Activated naive CD8-positive, alpha-beta T cell treated with anti-CD3 and anti-CD28 coated beads, Interleukin-2, amount 50 U/mL, for 24 hours (primary cell): ENCODE results near the gene CMYA5.
"Not testable (repeated sequence)": the region's sequence is repeated elsewhere in the genome, so short reads cannot be mapped to it uniquely, and the experiment has no call there.

ENCODE experiments used
- ATAC-seq: fragments of 150-1000 bp; cut with Tn5 transposase; one replicate; pipeline ENCODE4 v1.10.0; 2021
- DNase-seq: peaks from one replicate; pipeline ENCODE4 v3.0.0; 2021
- H3K27ac Mint-ChIP-seq: one replicate; pipeline ENCODE4 v1.8.0; 2021; ENCODE audit warnings: mild to moderate bottlenecking, mixed read lengths
- H3K27me3 Mint-ChIP-seq: one replicate; pipeline ENCODE4 v1.8.0; 2021; ENCODE audit warnings: mixed read lengths
- H3K36me3 Mint-ChIP-seq: one replicate; pipeline ENCODE4 v1.8.0; 2021; ENCODE audit warnings: low read depth, mixed read lengths
- H3K4me1 Mint-ChIP-seq: one replicate; pipeline ENCODE4 v1.8.0; 2021; ENCODE audit warnings: mixed read lengths
- H3K4me3 Mint-ChIP-seq: one replicate; pipeline ENCODE4 v1.8.0; 2021; ENCODE audit warnings: mild to moderate bottlenecking, moderate library complexity, mixed read lengths
- H3K9me3 Mint-ChIP-seq: one replicate; pipeline ENCODE4 v1.8.0; 2021; ENCODE audit warnings: mixed read lengths

CMYA5 gene

DNA sequence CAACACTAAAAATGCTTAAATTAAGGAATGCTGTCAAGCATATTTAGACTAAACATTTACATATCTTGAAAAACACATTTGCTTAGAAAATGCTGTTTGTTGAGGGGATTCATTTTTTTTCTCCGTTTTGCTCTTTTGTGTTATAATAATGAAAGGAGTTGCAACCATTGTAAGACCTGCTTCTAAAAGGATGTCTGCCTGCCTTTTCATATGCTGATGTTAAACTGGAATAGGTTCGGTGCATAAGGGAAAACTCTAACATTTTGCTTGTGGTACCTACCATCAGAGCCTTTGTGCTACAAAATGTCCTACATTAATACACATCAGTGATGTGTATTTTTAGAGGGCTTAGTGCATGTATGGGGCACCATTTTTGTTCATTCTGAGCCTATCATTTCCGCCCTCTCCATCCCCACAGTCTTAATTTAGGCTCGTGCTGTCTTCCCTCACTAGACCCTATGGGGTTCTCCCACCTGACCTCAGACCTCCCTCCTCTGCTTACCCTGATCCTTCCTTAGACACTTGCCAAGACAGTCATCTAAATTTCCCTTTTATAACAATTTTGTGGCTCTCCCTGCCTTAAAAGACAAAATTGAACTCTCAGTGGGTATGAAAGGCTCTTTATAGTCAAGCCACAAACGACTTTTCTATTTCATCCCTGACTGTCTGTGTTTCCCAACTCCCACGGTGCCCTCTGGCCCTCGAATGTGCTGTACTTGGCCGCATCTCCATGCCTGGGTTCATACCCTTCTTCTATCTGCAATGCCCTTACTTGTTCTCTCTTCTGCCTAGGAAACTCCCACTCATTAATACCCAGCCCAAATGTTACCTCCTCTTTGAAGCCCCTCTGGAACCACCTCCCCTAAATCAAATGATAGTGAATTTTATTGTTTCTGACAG, 61.2 kb downstream of the CMYA5 start:
- peaks cover 10% of the 10 kb centered on the region for H3K27me3 Mint-ChIP-seq
- H3K36me3 Mint-ChIP-seq = no peaks in the 10 kb centered on the region
- H3K9me3 Mint-ChIP-seq = no peaks in the 10 kb centered on the region
- H3K27ac Mint-ChIP-seq = no peak overlapping the region
- H3K4me1 Mint-ChIP-seq = peaks cover under 1% of the 10 kb centered on the region
- ATAC-seq (no peak), DNase-seq (no peak)
- no peak overlapping the region for H3K4me3 Mint-ChIP-seq

DNA sequence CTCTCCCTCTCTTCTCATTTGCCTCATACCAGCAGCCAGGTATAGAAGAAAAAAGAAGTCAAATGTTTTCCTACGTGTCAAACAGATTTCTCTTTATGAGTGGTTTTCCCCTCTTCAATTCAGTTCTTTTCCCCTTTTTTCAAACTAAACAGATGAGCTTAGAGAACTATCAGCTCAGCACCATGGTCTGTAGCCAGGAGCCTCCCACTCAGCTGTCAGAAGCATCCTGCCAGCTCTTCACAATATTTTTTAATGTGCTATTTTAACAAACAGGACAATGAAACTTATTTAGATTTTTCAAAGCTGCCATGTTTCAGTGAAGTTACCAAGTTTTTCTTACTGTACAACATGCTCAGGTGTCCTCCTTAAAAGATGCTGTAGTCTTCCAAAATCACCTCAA, 63.5 kb downstream of the CMYA5 start:
- DNase-seq = no peak
- Mint-ChIP-seq H3K36me3 (no peaks in the 10 kb centered on the region), H3K4me3 (no peak overlapping the region), H3K27me3 (peaks cover 10% of the 10 kb centered on the region), H3K4me1 (peaks cover 8% of the 10 kb centered on the region), H3K9me3 (no peaks in the 10 kb centered on the region), H3K27ac (no peak overlapping the region)
- no peak for ATAC-seq

DNA sequence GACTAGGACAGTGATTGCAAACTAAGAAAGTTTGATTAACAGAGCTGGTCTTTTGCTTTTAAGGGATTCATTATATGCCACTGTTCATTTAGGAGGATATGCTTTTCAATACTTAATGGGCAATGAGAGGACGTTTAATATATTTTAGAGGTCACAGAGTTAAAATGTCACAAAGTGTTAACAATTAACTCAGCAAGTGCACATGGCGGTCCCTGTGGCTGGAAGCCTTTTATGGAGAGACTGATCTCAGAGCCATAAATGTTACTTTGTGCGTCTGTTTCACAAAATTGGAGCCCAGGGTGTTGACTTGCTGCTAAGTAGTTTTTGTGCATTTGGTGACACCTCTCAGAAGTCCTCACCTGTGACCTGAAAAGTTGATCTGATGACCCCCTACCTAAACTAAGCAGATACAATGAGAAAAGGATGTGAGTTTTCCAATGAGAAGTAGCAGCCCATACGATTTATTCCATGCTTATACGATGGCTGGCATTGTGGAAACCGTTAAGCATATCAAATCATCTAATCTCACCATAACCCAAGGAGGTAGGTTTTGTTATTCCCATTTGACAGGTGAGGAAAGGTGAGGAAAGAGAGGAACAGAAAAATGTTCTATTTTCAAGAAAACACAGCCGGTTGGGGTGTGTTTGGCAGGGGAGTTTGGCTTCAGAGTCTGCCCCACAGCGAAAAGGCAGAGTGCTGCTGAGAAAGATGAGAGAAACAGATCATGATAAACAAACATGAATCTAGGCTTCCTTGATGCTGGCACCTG, 64.4 kb downstream of the CMYA5 start:
- Mint-ChIP-seq H3K4me1 (peaks cover 8% of the 10 kb centered on the region), H3K4me3 (no peak overlapping the region), H3K36me3 (no peaks in the 10 kb centered on the region), H3K27ac (no peak overlapping the region), H3K27me3 (peaks cover 10% of the 10 kb centered on the region), H3K9me3 (no peaks in the 10 kb centered on the region)
- ATAC-seq = no peak
- no peak for DNase-seq

DNA sequence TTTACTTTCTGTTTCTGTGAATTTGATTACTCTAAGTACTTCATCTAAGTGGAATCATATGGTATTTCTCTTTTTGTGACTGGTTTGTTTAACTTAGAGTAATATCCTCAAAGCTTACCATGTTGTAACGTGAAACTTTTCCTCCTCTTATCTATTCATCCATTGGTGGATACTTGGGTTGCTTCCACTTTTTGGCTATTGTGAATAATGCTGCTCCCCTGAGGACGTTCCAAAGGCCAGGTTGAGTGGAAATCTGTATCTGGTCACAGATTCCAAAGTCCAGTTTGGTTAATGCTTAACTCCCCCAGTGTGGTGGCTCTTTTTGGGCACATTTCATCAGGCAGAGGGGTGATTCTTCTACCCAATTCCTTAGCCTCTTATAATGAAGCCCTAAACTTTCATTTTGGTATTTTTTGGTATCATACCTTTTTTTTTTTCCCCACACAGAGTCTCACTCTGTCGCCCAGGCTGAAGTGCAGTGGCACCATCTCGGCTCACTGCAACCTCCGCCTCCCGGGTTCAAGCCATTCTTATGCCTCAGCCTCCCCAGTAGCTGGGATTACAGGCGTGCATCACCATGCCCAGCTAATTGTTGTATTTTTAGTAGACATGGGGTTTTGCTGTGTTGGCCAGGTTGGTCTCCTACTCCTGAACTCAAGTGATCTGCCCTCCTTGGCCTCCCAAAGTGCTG, 65.4 kb downstream of the CMYA5 start:
- DNase-seq (no peak), ATAC-seq (no peak)
- H3K4me1 Mint-ChIP-seq = peaks cover 8% of the 10 kb centered on the region
- no peaks in the 10 kb centered on the region for H3K9me3 Mint-ChIP-seq
- H3K36me3 Mint-ChIP-seq = no peaks in the 10 kb centered on the region
- H3K27me3 Mint-ChIP-seq = peaks cover 10% of the 10 kb centered on the region
- no peak overlapping the region for H3K4me3 Mint-ChIP-seq
- H3K27ac Mint-ChIP-seq = no peak overlapping the region

DNA sequence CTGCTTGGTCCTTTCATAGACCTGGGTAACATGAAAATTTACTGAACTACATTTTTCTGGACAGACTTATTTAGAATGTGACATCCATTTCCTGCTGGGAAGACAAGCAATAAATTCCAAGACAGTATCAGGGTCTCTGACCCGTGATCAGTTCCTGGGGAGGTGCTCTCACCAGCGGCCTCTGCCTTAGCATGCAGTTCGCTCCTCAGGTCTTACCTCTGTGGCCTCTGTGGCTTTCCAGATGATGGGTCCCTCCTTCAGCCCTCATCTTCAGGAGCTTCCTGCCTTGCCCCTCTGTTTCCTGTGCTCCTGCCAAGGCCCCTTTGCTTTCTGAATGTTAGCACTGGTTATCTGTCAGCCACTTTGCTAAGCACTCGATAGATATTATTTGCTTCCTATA, 66.4 kb downstream of the CMYA5 start:
- Mint-ChIP-seq H3K36me3 (no peaks in the 10 kb centered on the region), H3K4me1 (peaks cover 8% of the 10 kb centered on the region), H3K27me3 (peaks cover 5% of the 10 kb centered on the region), H3K4me3 (no peak overlapping the region), H3K9me3 (no peaks in the 10 kb centered on the region), H3K27ac (no peak overlapping the region)
- no peak for DNase-seq
- no peak for ATAC-seq

DNA sequence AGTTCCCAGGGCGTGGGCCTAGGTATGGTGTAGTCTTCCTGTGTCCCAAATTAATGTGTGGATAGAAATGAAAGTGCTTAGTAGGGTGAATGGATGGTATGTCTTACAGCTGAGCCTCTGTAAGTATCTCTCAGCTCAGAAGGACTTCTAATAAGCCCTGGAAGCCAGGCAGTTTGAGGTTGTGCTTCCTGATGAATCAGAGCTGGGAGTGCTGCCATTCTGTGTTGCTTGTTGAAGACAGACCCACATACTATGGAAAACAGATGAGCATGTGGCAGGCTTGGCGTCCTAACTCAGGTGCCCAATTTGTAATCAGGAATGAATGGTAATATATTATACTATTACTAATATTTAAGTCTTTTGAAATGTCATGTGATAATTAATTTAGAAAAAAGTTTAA, 69.8 kb downstream of the CMYA5 start:
- Mint-ChIP-seq H3K4me1 (peaks cover 8% of the 10 kb centered on the region), H3K36me3 (no peaks in the 10 kb centered on the region), H3K9me3 (no peaks in the 10 kb centered on the region), H3K27me3 (no peaks in the 10 kb centered on the region), H3K4me3 (no peak overlapping the region), H3K27ac (no peak overlapping the region)
- ATAC-seq (no peak), DNase-seq (no peak)

DNA sequence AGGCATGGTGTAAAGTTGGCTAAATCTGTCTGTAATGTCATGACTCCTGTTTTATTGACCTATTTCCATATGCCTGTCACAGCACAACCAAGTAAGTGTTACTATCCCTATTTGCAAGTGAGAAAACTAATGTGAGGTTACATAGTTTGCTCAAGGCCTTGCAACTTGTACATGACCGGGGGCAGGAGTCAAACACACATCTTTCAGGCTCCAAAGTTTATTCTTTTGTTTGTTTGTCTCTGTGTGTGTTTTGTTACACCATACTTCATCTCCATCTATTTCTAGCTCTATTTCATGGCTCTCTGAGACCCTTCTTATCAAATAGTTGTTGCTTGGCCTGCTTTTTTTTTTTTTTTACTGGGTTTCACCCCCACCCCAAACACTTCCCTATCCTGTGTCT, 70.2 kb downstream of the CMYA5 start:
- Mint-ChIP-seq H3K4me1 (peaks cover 8% of the 10 kb centered on the region), H3K27ac (no peak overlapping the region), H3K27me3 (no peaks in the 10 kb centered on the region), H3K9me3 (no peaks in the 10 kb centered on the region), H3K4me3 (no peak overlapping the region), H3K36me3 (no peaks in the 10 kb centered on the region)
- ATAC-seq = no peak
- no peak for DNase-seq

DNA sequence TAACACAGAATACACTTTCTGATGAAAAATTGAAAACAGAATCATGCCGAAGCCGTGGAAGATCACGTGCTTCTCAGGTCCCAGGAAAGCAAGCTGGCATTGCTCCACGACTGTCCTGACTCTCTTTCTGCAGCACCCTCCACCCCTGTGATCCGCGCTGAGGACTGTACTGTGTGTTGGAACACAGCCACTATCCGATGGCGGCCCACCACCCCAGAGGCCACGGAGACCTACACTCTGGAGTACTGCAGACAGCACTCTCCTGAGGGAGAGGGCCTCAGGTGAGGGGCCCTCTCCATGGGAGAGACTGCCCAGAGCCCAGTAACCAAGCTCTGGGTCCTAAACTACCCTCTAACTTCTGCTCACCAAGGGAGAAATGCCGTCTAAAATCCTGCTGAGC, 73.3 kb downstream of the CMYA5 start:
- Mint-ChIP-seq H3K9me3 (no peaks in the 10 kb centered on the region), H3K4me1 (no peaks in the 10 kb centered on the region), H3K36me3 (no peaks in the 10 kb centered on the region), H3K4me3 (no peak overlapping the region), H3K27ac (no peak overlapping the region), H3K27me3 (no peaks in the 10 kb centered on the region)
- DNase-seq (no peak), ATAC-seq (no peak)

DNA sequence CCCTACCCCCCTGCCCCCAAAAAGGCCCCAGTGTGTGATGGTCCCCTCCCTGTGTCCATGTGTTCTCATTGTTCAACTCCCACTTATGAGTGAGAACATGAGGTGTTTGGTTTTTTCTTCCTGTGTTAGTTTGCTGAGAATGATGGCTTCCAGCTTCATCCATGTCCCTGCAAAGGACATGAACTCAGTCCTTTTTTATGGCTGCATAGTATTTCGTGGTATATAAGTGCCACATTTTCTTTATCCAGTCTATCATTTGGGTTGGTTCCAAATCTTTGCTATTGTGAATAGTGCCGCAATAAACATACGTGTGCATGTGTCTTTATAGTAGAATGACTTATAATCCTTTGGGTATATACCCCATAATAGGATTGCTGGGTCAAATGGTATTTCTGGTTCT, 74.5 kb downstream of the CMYA5 start:
- DNase-seq, ATAC-seq, H3K9me3 Mint-ChIP-seq, H3K27me3 Mint-ChIP-seq, H3K4me3 Mint-ChIP-seq, H3K4me1 Mint-ChIP-seq, H3K27ac Mint-ChIP-seq, H3K36me3 Mint-ChIP-seq: not testable (repeated sequence)

DNA sequence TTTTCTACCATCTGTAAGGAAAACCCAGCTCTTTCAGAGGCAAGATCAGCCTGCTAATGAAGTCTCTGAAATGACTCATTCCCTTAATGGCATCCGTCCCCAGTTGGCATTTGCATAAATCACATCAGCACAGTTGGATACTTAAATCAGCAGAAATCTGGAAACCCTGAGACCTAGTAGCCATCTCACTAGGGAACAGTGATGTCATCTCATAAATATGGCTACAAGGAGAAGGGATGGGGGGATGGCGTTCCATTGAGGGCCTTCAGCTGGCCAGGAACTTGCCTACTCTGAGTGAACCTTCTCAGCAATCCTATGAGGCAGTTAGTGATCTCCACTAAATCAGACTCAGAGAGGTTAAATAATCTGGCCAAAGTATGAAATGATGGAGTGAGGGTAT, 81.8 kb downstream of the CMYA5 start:
- Mint-ChIP-seq H3K4me3 (no peak overlapping the region), H3K27me3 (no peaks in the 10 kb centered on the region), H3K9me3 (peaks cover 9% of the 10 kb centered on the region), H3K27ac (no peak overlapping the region), H3K36me3 (no peaks in the 10 kb centered on the region), H3K4me1 (peaks cover 12% of the 10 kb centered on the region)
- ATAC-seq (no peak), DNase-seq (no peak)

DNA sequence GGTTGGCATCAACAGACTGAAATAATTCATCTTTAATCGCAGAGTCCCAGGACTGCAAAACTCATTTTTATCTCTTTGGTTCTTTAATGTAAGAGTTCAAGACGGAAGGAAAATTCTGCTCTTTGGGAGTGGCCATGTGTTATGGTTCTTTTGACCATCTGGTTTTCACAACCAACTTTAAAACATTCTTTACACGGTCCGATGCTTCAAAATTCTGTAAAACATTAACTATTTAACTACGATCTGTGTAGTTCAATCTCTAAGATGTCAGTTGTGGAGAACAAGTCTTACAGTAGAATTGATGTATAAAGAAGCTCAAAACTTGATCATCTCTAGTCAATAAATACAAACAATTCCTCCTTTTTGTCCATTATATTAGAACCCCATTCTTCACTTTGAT, 83.0 kb downstream of the CMYA5 start:
- H3K9me3 Mint-ChIP-seq = peaks cover 9% of the 10 kb centered on the region
- ATAC-seq (no peak), DNase-seq (no peak)
- H3K36me3 Mint-ChIP-seq = no peaks in the 10 kb centered on the region
- H3K4me1 Mint-ChIP-seq = peaks cover 12% of the 10 kb centered on the region
- no peaks in the 10 kb centered on the region for H3K27me3 Mint-ChIP-seq
- no peak overlapping the region for H3K27ac Mint-ChIP-seq
- no peak overlapping the region for H3K4me3 Mint-ChIP-seq

DNA sequence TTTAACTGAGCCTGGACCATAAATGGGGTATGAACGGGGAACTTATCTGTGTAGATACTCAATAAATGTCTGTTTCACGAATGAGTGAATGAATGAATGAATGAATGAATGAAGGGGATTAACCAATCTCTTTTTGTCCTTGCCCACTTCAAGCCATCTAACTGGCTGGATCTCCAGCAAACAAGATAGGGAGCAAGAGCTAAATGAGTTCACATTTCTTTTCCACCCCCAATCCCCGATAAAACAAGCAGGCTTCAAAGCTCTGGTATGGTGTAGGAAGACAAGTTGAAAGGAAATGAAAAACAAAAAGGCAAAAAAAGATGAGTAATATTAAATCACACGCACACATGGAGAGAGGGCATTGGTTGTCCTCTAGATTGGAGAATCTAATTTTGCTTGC, 84.0 kb downstream of the CMYA5 start:
- H3K27ac Mint-ChIP-seq = no peak overlapping the region
- peaks cover 12% of the 10 kb centered on the region for H3K4me1 Mint-ChIP-seq
- peaks cover 9% of the 10 kb centered on the region for H3K9me3 Mint-ChIP-seq
- DNase-seq = no peak
- no peak overlapping the region for H3K4me3 Mint-ChIP-seq
- peak; percentile 20 for ATAC-seq
- H3K27me3 Mint-ChIP-seq = no peaks in the 10 kb centered on the region
- H3K36me3 Mint-ChIP-seq = no peaks in the 10 kb centered on the region

DNA sequence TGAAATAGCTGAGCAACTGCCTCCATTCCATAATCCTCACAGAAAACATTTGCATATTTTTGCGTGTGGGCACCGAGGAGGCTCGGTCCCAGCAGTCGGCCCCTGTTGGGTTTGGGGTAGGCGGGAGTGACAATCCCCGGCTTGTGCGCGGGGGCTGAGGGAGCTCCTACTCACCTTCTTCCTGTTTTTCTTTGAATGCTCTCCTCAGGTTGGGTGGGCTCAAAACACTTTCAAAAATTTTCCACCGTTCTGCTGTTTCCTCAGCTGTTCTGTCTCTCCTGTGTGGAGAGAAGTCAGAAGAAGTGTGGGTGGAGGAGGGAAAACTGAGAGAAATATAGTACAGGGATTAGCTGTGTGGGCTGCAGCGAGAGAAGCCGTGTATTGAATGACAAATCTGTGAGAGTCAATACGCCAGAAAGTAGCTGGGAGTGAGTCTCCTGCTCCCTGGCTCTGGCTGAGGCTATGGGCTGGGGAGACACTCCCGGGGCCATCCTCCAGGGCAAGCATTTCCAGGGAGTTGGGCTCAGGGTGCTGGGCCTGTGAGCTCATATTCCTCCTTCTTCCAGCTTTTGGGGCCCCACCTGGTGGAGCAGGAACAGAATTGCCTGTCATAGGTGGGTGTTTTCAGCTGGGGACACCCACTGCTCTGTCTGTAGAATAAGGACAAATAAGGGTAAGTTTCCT, 84.7 kb downstream of the CMYA5 start:
- Mint-ChIP-seq H3K36me3 (no peaks in the 10 kb centered on the region), H3K4me3 (no peak overlapping the region), H3K27me3 (no peaks in the 10 kb centered on the region), H3K9me3 (peaks cover 4% of the 10 kb centered on the region), H3K4me1 (peaks cover 12% of the 10 kb centered on the region), H3K27ac (peak overlapping the region; percentile 38)
- peak; percentile 54 for ATAC-seq
- DNase-seq = no peak

DNA sequence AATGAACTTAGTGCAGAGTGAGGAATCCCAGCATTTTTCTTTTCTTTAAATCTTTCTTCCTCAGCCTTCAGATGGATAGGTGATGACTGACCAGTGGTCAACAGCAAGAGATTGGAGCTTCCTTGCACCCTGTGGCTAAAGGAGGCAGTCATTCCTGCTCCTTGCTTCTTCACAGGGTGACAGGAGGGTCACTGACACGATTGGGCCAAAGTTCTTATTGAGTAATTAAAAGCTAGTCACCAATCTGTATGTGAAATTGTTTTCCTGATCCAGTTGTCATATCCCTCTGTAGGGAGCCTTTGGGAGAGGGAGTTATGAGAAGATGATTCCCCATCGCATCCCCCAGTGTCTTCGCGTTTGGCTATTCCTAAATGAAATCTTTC, 85.2 kb downstream of the CMYA5 start:
- DNase-seq (no peak), ATAC-seq (no peak)
- Mint-ChIP-seq H3K27me3 (no peaks in the 10 kb centered on the region), H3K4me3 (no peak overlapping the region), H3K9me3 (no peaks in the 10 kb centered on the region), H3K27ac (no peak overlapping the region), H3K36me3 (no peaks in the 10 kb centered on the region), H3K4me1 (peaks cover 12% of the 10 kb centered on the region)
